HEK293 (cell line): ENCODE measurements around the gene PTAR1.

Experiments used
- EGR2 ChIP-seq: fragments of 450-650 bp; formaldehyde crosslinking; IDR thresholded peaks from 2 replicates; pipeline ENCODE4 v1.5.1; 2016; ENCODE audit warnings: low read depth, missing biosample characterization, missing genetic modification characterization
- HIC1 ChIP-seq: fragments of 450-650 bp; formaldehyde crosslinking; IDR thresholded peaks from 2 replicates; pipeline ENCODE4 v1.5.1; 2016; ENCODE audit warnings: missing biosample characterization, missing genetic modification characterization
- MEIS1 ChIP-seq: sonication (generic); formaldehyde crosslinking; IDR thresholded peaks from 2 replicates; pipeline ENCODE4 v1.8.1; 2022; ENCODE audit warnings: missing genetic modification reagents, mild to moderate bottlenecking, borderline replicate concordance
- SALL2 ChIP-seq: fragments of 450-650 bp; formaldehyde crosslinking; IDR thresholded peaks from 2 replicates; pipeline ENCODE4 v1.5.0; 2017; ENCODE audit warnings: missing biosample characterization, mild to moderate bottlenecking, missing genetic modification characterization, borderline replicate concordance
- SETDB1 ChIP-seq: IDR thresholded peaks from one replicate; pipeline ENCODE4 v1.6.1; 2017; ENCODE audit warnings: mild to moderate bottlenecking, low read length, moderate library complexity, mixed read lengths; ENCODE audit not compliant: insufficient read length
- YY1 ChIP-seq: fragments of 450-650 bp; formaldehyde crosslinking; IDR thresholded peaks from 2 replicates; pipeline ENCODE4 v1.5.1; 2018; ENCODE audit warnings: missing biosample characterization, missing genetic modification characterization
- ZBTB26 ChIP-seq: fragments of 450-650 bp; formaldehyde crosslinking; optimal IDR thresholded peaks from 2 replicates; pipeline ENCODE3; 2016; ENCODE audit warnings: missing biosample characterization, mild to moderate bottlenecking, missing genetic modification characterization
- ZBTB48 ChIP-seq: fragments of 450-650 bp; formaldehyde crosslinking; IDR thresholded peaks from 2 replicates; pipeline ENCODE4 v1.5.1; 2016; ENCODE audit warnings: missing biosample characterization, missing genetic modification characterization
- ZNF266 ChIP-seq: fragments of 450-650 bp; formaldehyde crosslinking; IDR thresholded peaks from 2 replicates; pipeline ENCODE4 v1.5.1; 2016; ENCODE audit warnings: missing biosample characterization, missing genetic modification characterization, low read depth
- ZNF292 ChIP-seq: fragments of 450-650 bp; formaldehyde crosslinking; IDR thresholded peaks from 2 replicates; pipeline ENCODE4 v1.5.1; 2016; ENCODE audit warnings: low read depth, missing biosample characterization, missing genetic modification characterization, borderline replicate concordance
- ZNF473 ChIP-seq: fragments of 450-650 bp; formaldehyde crosslinking; IDR thresholded peaks from 2 replicates; pipeline ENCODE4 v1.5.1; 2017; ENCODE audit warnings: missing biosample characterization, missing genetic modification characterization
- ZNF518A ChIP-seq: fragments of 450-650 bp; formaldehyde crosslinking; conservative IDR thresholded peaks from 2 replicates; pipeline ENCODE4 v1.5.1; 2016; ENCODE audit warnings: low read depth, missing biosample characterization, missing genetic modification characterization
- ZNF530 ChIP-seq: fragments of 450-650 bp; formaldehyde crosslinking; IDR thresholded peaks from 2 replicates; pipeline ENCODE4 v1.5.1; 2016; ENCODE audit warnings: low read depth, missing biosample characterization, missing genetic modification characterization
- ZNF658 ChIP-seq: fragments of 450-650 bp; formaldehyde crosslinking; IDR thresholded peaks from 2 replicates; pipeline ENCODE4; 2016; ENCODE audit warnings: missing biosample characterization, missing genetic modification characterization
- ZNF660 ChIP-seq: fragments of 450-650 bp; IDR thresholded peaks from 2 replicates; pipeline ENCODE4 v1.5.1; 2018; ENCODE audit warnings: missing biosample characterization, mild to moderate bottlenecking, missing genetic modification characterization
- ZNF776 ChIP-seq: fragments of 450-650 bp; formaldehyde crosslinking; IDR thresholded peaks from 2 replicates; pipeline ENCODE4 v1.5.0; 2017; ENCODE audit warnings: missing biosample characterization, missing genetic modification characterization, borderline replicate concordance
- ZNF785 ChIP-seq: fragments of 450-650 bp; formaldehyde crosslinking; IDR thresholded peaks from 2 replicates; pipeline ENCODE4 v1.5.1; 2016; ENCODE audit warnings: missing biosample characterization, missing genetic modification characterization
- ZSCAN16 ChIP-seq: fragments of 450-650 bp; formaldehyde crosslinking; IDR thresholded peaks from 2 replicates; pipeline ENCODE4 v1.5.1; 2016; ENCODE audit warnings: missing biosample characterization, missing genetic modification characterization
- TF ChIP-seq, protein P1 (sequence below): fragments of 450-650 bp; IDR thresholded peaks from 2 replicates; pipeline ENCODE4 v1.5.1; 2018; ENCODE audit warnings: missing biosample characterization, missing genetic modification characterization

PTAR1 gene

GRCh38 chr9:69759421-69760277 is at the start of gene PTAR1 (continued):
- TF ChIP-seq MEIS1 (CRISPR knock-in tag): no peak
- TF ChIP-seq ZSCAN16 (tag by site-specific recombination): no peak
- TF ChIP-seq, protein P1, sequence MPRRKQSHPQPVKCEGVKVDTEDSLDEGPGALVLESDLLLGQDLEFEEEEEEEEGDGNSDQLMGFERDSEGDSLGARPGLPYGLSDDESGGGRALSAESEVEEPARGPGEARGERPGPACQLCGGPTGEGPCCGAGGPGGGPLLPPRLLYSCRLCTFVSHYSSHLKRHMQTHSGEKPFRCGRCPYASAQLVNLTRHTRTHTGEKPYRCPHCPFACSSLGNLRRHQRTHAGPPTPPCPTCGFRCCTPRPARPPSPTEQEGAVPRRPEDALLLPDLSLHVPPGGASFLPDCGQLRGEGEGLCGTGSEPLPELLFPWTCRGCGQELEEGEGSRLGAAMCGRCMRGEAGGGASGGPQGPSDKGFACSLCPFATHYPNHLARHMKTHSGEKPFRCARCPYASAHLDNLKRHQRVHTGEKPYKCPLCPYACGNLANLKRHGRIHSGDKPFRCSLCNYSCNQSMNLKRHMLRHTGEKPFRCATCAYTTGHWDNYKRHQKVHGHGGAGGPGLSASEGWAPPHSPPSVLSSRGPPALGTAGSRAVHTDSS: no peak
- no peak for TF ChIP-seq ZNF473 (tag by site-specific recombination)
- TF ChIP-seq ZNF660: no peak
- no peak for TF ChIP-seq HIC1 (tag by site-specific recombination)
- no peak for TF ChIP-seq ZNF266 (tag by site-specific recombination)
- peak; percentile 84 for TF ChIP-seq ZBTB26 (tag by site-specific recombination)
- TF ChIP-seq ZNF776 (tag by site-specific recombination): no peak
- no peak for TF ChIP-seq SALL2 (tag by site-specific recombination)
- TF ChIP-seq SETDB1: no peak
- 0 out of 2 replicates have a peak, but pooled peaks have one; percentile 48 for TF ChIP-seq ZNF518A (tag by site-specific recombination)
- TF ChIP-seq ZBTB48 (tag by site-specific recombination): 0 out of 2 replicates have a peak, but pooled peaks have one; percentile 24
- peak; percentile 75 for TF ChIP-seq YY1 (tag by site-specific recombination)
- no peak for TF ChIP-seq ZNF530 (tag by site-specific recombination)
- TF ChIP-seq ZNF658: no peak
- no peak for TF ChIP-seq ZNF292 (tag by site-specific recombination)
- no peak for TF ChIP-seq ZNF785 (tag by site-specific recombination)
- peak; percentile 45 for TF ChIP-seq EGR2 (tag by site-specific recombination)
